T-cell (primary cell): ENCODE data around the gene C1orf159. TPM values are rescaled to one million over a fixed set of nuclear protein-coding genes. Genes with fewer than 3 reads are reported as not detected.

Experiments used
- ATAC-seq, 4 experiments: fragments of 200-7000 bp in 3 of 4; fragments of 150-1000 bp in 1 of 4; cut with Tn5 transposase; replicated peaks in 1 of 4; 1 replicate in 3 of 4; 2 replicates in 1 of 4; pipeline ENCODE4 v1.10.0; 2021; ENCODE audit warnings: moderate library complexity in 3 of 4, mild to moderate bottlenecking in 2 of 4, moderate number of reproducible peaks in 1 of 4
- CTCF ChIA-PET, 2 donors: fragments of 300-600 bp; sonication (Branson Sonifier 250); formaldehyde crosslinking; loops; one replicate each; lab custom pipeline; 2022; ENCODE audit warnings: antibody characterized with exemption in 2 of 2; lab: Charles Lee
- POLR2A ChIA-PET, 2 donors: fragments of 300-600 bp; sonication (Branson Sonifier 250); formaldehyde crosslinking; loops; one replicate each; lab custom pipeline; 2022; ENCODE audit warnings: antibody characterized with exemption in 2 of 2; lab: Charles Lee
- DNase-seq, 35 experiments: peaks; one replicate each; pipeline versions ENCODE4 v3.0.0 to v3.0.0-alpha.2; 2013 to 2023
- H3K27ac ChIP-seq: one replicate; pipeline ENCODE4 v1.5.1; 2013; ENCODE audit warnings: low read length
- H3K27me3 ChIP-seq, 2 experiments: replicated peaks in 1 of 2; 1 replicate in 1 of 2; 2 replicates in 1 of 2; pipeline versions ENCODE4 v1.6.1 to v1.7.0; 2013; ENCODE audit warnings: low read length in 1 of 2, mixed read lengths in 1 of 2; ENCODE audit not compliant: control insufficient read depth in 2 of 2, insufficient read depth in 2 of 2; ENCODE audit errors: extremely low read depth in 1 of 2
- H3K36me3 ChIP-seq, 2 donors: 1 replicate in 1 of 2; 2 replicates in 1 of 2; pipeline versions ENCODE4 v1.6.1 to v1.7.0; 2013; ENCODE audit warnings: low read length in 1 of 2; ENCODE audit not compliant: control insufficient read depth in 2 of 2, insufficient read depth in 1 of 2; ENCODE audit errors: extremely low read depth in 1 of 2
- H3K4me1 ChIP-seq, 2 experiments: 1 replicate in 1 of 2; 2 replicates in 1 of 2; pipeline versions ENCODE4 v1.6.1 to v1.7.0; 2013; ENCODE audit warnings: low read length in 2 of 2, mixed read lengths in 1 of 2; ENCODE audit not compliant: insufficient read depth in 2 of 2, control insufficient read depth in 1 of 2; ENCODE audit errors: extremely low read depth in 1 of 2
- H3K4me3 ChIP-seq, 2 donors: 1 replicate in 1 of 2; 2 replicates in 1 of 2; pipeline versions ENCODE4 v1.5.1 to v1.7.0; 2013; ENCODE audit warnings: mild to moderate bottlenecking in 2 of 2, low read length in 1 of 2, moderate library complexity in 1 of 2; ENCODE audit not compliant: control insufficient read depth in 1 of 2; ENCODE audit errors: extremely low read depth in 1 of 2
- H3K9me3 ChIP-seq: 2 replicates; pipeline ENCODE4 v1.7.0; 2013
- H3K27ac Mint-ChIP-seq, 2 donors: one replicate each; pipeline ENCODE4 v1.8.0; 2020 to 2021; ENCODE audit warnings: mild to moderate bottlenecking in 2 of 2, mixed read lengths in 2 of 2
- H3K27me3 Mint-ChIP-seq, 2 donors: one replicate each; pipeline ENCODE4 v1.8.0; 2021 to 2022; ENCODE audit warnings: mixed read lengths in 2 of 2
- H3K36me3 Mint-ChIP-seq: one replicate; pipeline ENCODE4 v1.8.0; 2021; ENCODE audit warnings: mixed read lengths
- H3K4me1 Mint-ChIP-seq, 3 donors: one replicate each; pipeline ENCODE4 v1.8.0; 2020 to 2022; ENCODE audit warnings: mixed read lengths in 3 of 3, mild to moderate bottlenecking in 1 of 3
- H3K4me3 Mint-ChIP-seq, 3 donors: one replicate each; pipeline ENCODE4 v1.8.0; 2020 to 2022; ENCODE audit warnings: mild to moderate bottlenecking in 3 of 3, mixed read lengths in 3 of 3, moderate library complexity in 3 of 3
- H3K9me3 Mint-ChIP-seq, 3 donors: one replicate each; pipeline ENCODE4 v1.8.0; 2020 to 2022; ENCODE audit warnings: mixed read lengths in 3 of 3
- WGBS: methylation state at CpG from one replicate; pipeline ENCODE4 v1.1.5; 2013; ENCODE audit warnings: missing lambda C conversion rate; ENCODE audit not compliant: insufficient coverage; 5-methylcytosine and 5-hydroxymethylcytosine counted together
- total RNA-seq, 35 experiments: library from RNA in 6 of 35; stranded (reverse) in 6 of 35; fragments of 120-200 nt in 1 of 35; gene quantifications; one replicate each; pipeline versions ENCODE4 v1.2.1 to v1.2.4 and lab custom pipeline; 2013 to 2026

C1orf159 gene
- total RNA-seq, 5 donors from 2014 or later (not counting 1 experiment from before 2014, with no cell fraction given), result 20.4 to 37.7 (median 22.5) TPM

- no peaks in the 10 kb centered on the region for H3K9me3 Mint-ChIP-seq
- Histone ChIP-seq H3K27me3 (peaks cover 0 to 29% of the 10 kb centered on the region in 2 experiments), H3K9me3 (no peaks in the 10 kb centered on the region), H3K4me1 (peaks cover 0 to 6% of the 10 kb centered on the region in 2 experiments), H3K36me3 (no peaks in the 10 kb centered on the region), H3K27ac (no peak overlapping the region), H3K4me3 (no peak overlapping the region)
- H3K36me3 Mint-ChIP-seq, result no peaks in the 10 kb centered on the region
- ATAC-seq (no peak), DNase-seq (no peak)
- H3K27me3 Mint-ChIP-seq, result peaks cover 0 to 14% of the 10 kb centered on the region in 2 donors
- 88% methylated on average over 13 of the region's 18 CpGs for WGBS
- POLR2A ChIA-PET, result no interaction called here
- H3K4me1 Mint-ChIP-seq, result peaks cover 0 to 5% (median 4%) of the 10 kb centered on the region in 3 donors
- CTCF ChIA-PET, result no interaction called here
- H3K4me3 Mint-ChIP-seq, result no peak overlapping the region
- H3K27ac Mint-ChIP-seq, result no peak overlapping the region
These were observed 61.7 kb downstream of the C1orf159 start for GRCh38 chr1:1054099-1054700.

GRCh38 chr1:1053682-1054081, 62.2 kb downstream of the C1orf159 start:
- no peak overlapping the region for H3K4me3 ChIP-seq
- H3K27me3 ChIP-seq, result peaks cover 0 to 25% of the 10 kb centered on the region in 2 experiments
- Mint-ChIP-seq H3K9me3 (no peaks in the 10 kb centered on the region), H3K27me3 (peaks cover 0 to 11% of the 10 kb centered on the region in 2 donors), H3K4me3 (no peak overlapping the region), H3K36me3 (no peaks in the 10 kb centered on the region), H3K4me1 (peaks cover 0 to 2% (median under 1%) of the 10 kb centered on the region in 3 donors), H3K27ac (no peak overlapping the region)
- ChIA-PET CTCF (no interaction called here), POLR2A (no interaction called here)
- WGBS, result 95% methylated on average over 18 of the region's 18 CpGs
- ATAC-seq (no peak), DNase-seq (no peak)
- H3K4me1 ChIP-seq, result peaks cover 0 to under 1% of the 10 kb centered on the region in 2 experiments
- H3K36me3 ChIP-seq, result no peaks in the 10 kb centered on the region
- no peaks in the 10 kb centered on the region for H3K9me3 ChIP-seq
- no peak overlapping the region for H3K27ac ChIP-seq

- H3K27me3 ChIP-seq, result peaks cover 0 to 18% of the 10 kb centered on the region in 2 experiments
- peaks cover 0 to 6% of the 10 kb centered on the region in 2 donors for H3K27me3 Mint-ChIP-seq
- DNase-seq (no peak), ATAC-seq (no peak)
- H3K4me1 ChIP-seq, result no peaks in the 10 kb centered on the region
- no peaks in the 10 kb centered on the region for H3K9me3 Mint-ChIP-seq
- 67% methylated on average over 10 of the region's 15 CpGs for WGBS
- H3K27ac ChIP-seq, result no peak overlapping the region
- no peaks in the 10 kb centered on the region for H3K36me3 ChIP-seq
- no peaks in the 10 kb centered on the region for H3K9me3 ChIP-seq
- no peaks in the 10 kb centered on the region for H3K4me1 Mint-ChIP-seq
- no peaks in the 10 kb centered on the region for H3K36me3 Mint-ChIP-seq
- CTCF ChIA-PET, result no interaction called here
- no peak overlapping the region for H3K4me3 Mint-ChIP-seq
- POLR2A ChIA-PET, result no interaction called here
- H3K27ac Mint-ChIP-seq, result no peak overlapping the region
- no peak overlapping the region for H3K4me3 ChIP-seq
These were observed 62.9 kb downstream of the C1orf159 start for GRCh38 chr1:1053022-1053421.

GRCh38 chr1:1052003-1052840, 63.7 kb downstream of the C1orf159 start:
- ATAC-seq, result no peak
- ChIA-PET POLR2A (no interaction called here), CTCF (no interaction called here)
- Mint-ChIP-seq H3K9me3 (no peaks in the 10 kb centered on the region), H3K4me1 (no peaks in the 10 kb centered on the region), H3K27ac (no peak overlapping the region), H3K4me3 (no peak overlapping the region), H3K27me3 (no peaks in the 10 kb centered on the region), H3K36me3 (no peaks in the 10 kb centered on the region)
- peaks cover 0 to 12% of the 10 kb centered on the region in 2 experiments for H3K27me3 ChIP-seq
- no peaks in the 10 kb centered on the region for H3K36me3 ChIP-seq
- H3K4me1 ChIP-seq, result no peaks in the 10 kb centered on the region
- no peaks in the 10 kb centered on the region for H3K9me3 ChIP-seq
- H3K4me3 ChIP-seq, result no peak overlapping the region
- no peak overlapping the region for H3K27ac ChIP-seq
- DNase-seq, result no peak
- WGBS, result 90% methylated on average over 24 of the region's 29 CpGs

- Histone ChIP-seq H3K27ac (no peak overlapping the region), H3K27me3 (peaks cover 0 to 7% of the 10 kb centered on the region in 2 experiments), H3K9me3 (no peaks in the 10 kb centered on the region), H3K4me3 (no peak overlapping the region), H3K4me1 (no peaks in the 10 kb centered on the region), H3K36me3 (no peaks in the 10 kb centered on the region)
- H3K4me1 Mint-ChIP-seq, result no peaks in the 10 kb centered on the region
- no peak for ATAC-seq
- no peaks in the 10 kb centered on the region for H3K27me3 Mint-ChIP-seq
- WGBS, result 94% methylated on average over 38 of the region's 46 CpGs
- no peak overlapping the region for H3K4me3 Mint-ChIP-seq
- DNase-seq, result no peak
- POLR2A ChIA-PET, result no interaction called here
- no peaks in the 10 kb centered on the region for H3K36me3 Mint-ChIP-seq
- CTCF ChIA-PET, result no interaction called here
- no peaks in the 10 kb centered on the region for H3K9me3 Mint-ChIP-seq
- H3K27ac Mint-ChIP-seq, result no peak overlapping the region
These were observed 64.6 kb downstream of the C1orf159 start for GRCh38 chr1:1051127-1051810.

- Mint-ChIP-seq H3K4me1 (no peaks in the 10 kb centered on the region), H3K4me3 (no peak overlapping the region), H3K9me3 (no peaks in the 10 kb centered on the region), H3K36me3 (no peaks in the 10 kb centered on the region), H3K27me3 (no peaks in the 10 kb centered on the region), H3K27ac (no peak overlapping the region)
- WGBS, result 87% methylated on average over 27 of the region's 32 CpGs
- Histone ChIP-seq H3K4me1 (no peaks in the 10 kb centered on the region), H3K9me3 (no peaks in the 10 kb centered on the region), H3K27me3 (peaks cover 0 to 4% of the 10 kb centered on the region in 2 experiments), H3K36me3 (no peaks in the 10 kb centered on the region), H3K27ac (no peak overlapping the region), H3K4me3 (no peak overlapping the region)
- ATAC-seq (no peak), DNase-seq (no peak)
- ChIA-PET POLR2A (no interaction called here), CTCF (no interaction called here)
These were observed 65.3 kb downstream of the C1orf159 start for GRCh38 chr1:1050577-1051052.
